Measurements from ENCODE around the gene MRM3.

The MRM3 gene

GRCh38 chr17:781805-782731, at the start of gene MRM3, which contains the start of gene GLOD4:
MRM3 (plus strand) TSS chr17:782353; CDS start chr17:782379, 26 bp downstream.
GLOD4 (minus strand) TSS chr17:782280; CDS start chr17:782255, 25 bp downstream.
- Histone ChIP-seq H3K9me3 (ENCODE audit: control insufficient read depth, low read depth, low read length) (no peaks in the 10 kb centered on the region), H3K27me3 (ENCODE audit: control insufficient read depth, insufficient read depth, low read length) (no peaks in the 10 kb centered on the region), H3K9ac (ENCODE audit: low read length) (peak within 1 kb of the TSS; percentile 94), H3K36me3 (ENCODE audit: control insufficient read depth, low read depth, low read length) (peaks cover 30% of the 10 kb centered on the region), H3K4me3 (ENCODE audit: low read length) (peak within 1 kb of the TSS; percentile 97), H3K27ac (ENCODE audit: low read length) (peak within 1 kb of the TSS; percentile 88), H3K4me1 (ENCODE audit: control insufficient read depth, low read depth, low read length) (no peaks in the 10 kb centered on the region)

- no peak overlapping the region for H3K27ac ChIP-seq (ENCODE audit: low read length)
Observed at GRCh38 chr17:732902-733720, 49.0 kb upstream of the MRM3 start.

GRCh38 chr17:733743-734142, 48.4 kb upstream of the MRM3 start:
- H3K27ac ChIP-seq (ENCODE audit: low read length) = no peak overlapping the region
- peak overlapping the region; percentile 77 for H3K9ac ChIP-seq (ENCODE audit: low read length)
- peaks cover 9% of the 10 kb centered on the region for H3K4me1 ChIP-seq (ENCODE audit: control insufficient read depth, low read depth, low read length)
- peak overlapping the region; percentile 90 for H3K4me3 ChIP-seq (ENCODE audit: low read length)
- H3K9me3 ChIP-seq (ENCODE audit: control insufficient read depth, low read depth, low read length) = no peaks in the 10 kb centered on the region
- H3K36me3 ChIP-seq (ENCODE audit: control insufficient read depth, low read depth, low read length) = peaks cover 14% of the 10 kb centered on the region
- peaks cover 18% of the 10 kb centered on the region for H3K27me3 ChIP-seq (ENCODE audit: control insufficient read depth, insufficient read depth, low read length)

More at GRCh38 chr17:732902-733720, 49.0 kb upstream of the MRM3 start:
- H3K9me3 ChIP-seq (ENCODE audit: control insufficient read depth, low read depth, low read length) = no peaks in the 10 kb centered on the region
- H3K4me3 ChIP-seq (ENCODE audit: low read length) = peak overlapping the region; percentile 90
- H3K4me1 ChIP-seq (ENCODE audit: control insufficient read depth, low read depth, low read length) = peaks cover 9% of the 10 kb centered on the region
- H3K27me3 ChIP-seq (ENCODE audit: control insufficient read depth, insufficient read depth, low read length) = peaks cover 18% of the 10 kb centered on the region
- peaks cover 10% of the 10 kb centered on the region for H3K36me3 ChIP-seq (ENCODE audit: control insufficient read depth, low read depth, low read length)
- H3K9ac ChIP-seq (ENCODE audit: low read length) = peak overlapping the region; percentile 77

- Histone ChIP-seq H3K27ac (ENCODE audit: low read length) (no peak overlapping the region), H3K9ac (ENCODE audit: low read length) (no peak overlapping the region), H3K27me3 (ENCODE audit: control insufficient read depth, insufficient read depth, low read length) (peaks cover 9% of the 10 kb centered on the region), H3K9me3 (ENCODE audit: control insufficient read depth, low read depth, low read length) (no peaks in the 10 kb centered on the region), H3K4me3 (ENCODE audit: low read length) (no peak overlapping the region), H3K36me3 (ENCODE audit: control insufficient read depth, low read depth, low read length) (peaks cover 38% of the 10 kb centered on the region), H3K4me1 (ENCODE audit: control insufficient read depth, low read depth, low read length) (peaks cover 9% of the 10 kb centered on the region)
Observed at GRCh38 chr17:737561-738113, 44.5 kb upstream of the MRM3 start.

GRCh38 chr17:740240-741017, 41.7 kb upstream of the MRM3 start:
- Histone ChIP-seq H3K9me3 (ENCODE audit: control insufficient read depth, low read depth, low read length) (no peaks in the 10 kb centered on the region), H3K27me3 (ENCODE audit: control insufficient read depth, insufficient read depth, low read length) (no peaks in the 10 kb centered on the region), H3K4me1 (ENCODE audit: control insufficient read depth, low read depth, low read length) (no peaks in the 10 kb centered on the region), H3K27ac (ENCODE audit: low read length) (no peak overlapping the region), H3K9ac (ENCODE audit: low read length) (no peak overlapping the region), H3K4me3 (ENCODE audit: low read length) (no peak overlapping the region), H3K36me3 (ENCODE audit: control insufficient read depth, low read depth, low read length) (peaks cover 51% of the 10 kb centered on the region)

GRCh38 chr17:742147-742793, 39.9 kb upstream of the MRM3 start:
- Histone ChIP-seq H3K27me3 (ENCODE audit: control insufficient read depth, insufficient read depth, low read length) (no peaks in the 10 kb centered on the region), H3K36me3 (ENCODE audit: control insufficient read depth, low read depth, low read length) (peaks cover 68% of the 10 kb centered on the region), H3K4me3 (ENCODE audit: low read length) (no peak overlapping the region), H3K9me3 (ENCODE audit: control insufficient read depth, low read depth, low read length) (no peaks in the 10 kb centered on the region), H3K9ac (ENCODE audit: low read length) (no peak overlapping the region), H3K4me1 (ENCODE audit: control insufficient read depth, low read depth, low read length) (no peaks in the 10 kb centered on the region), H3K27ac (ENCODE audit: low read length) (no peak overlapping the region)

GRCh38 chr17:743139-743538, 39.0 kb upstream of the MRM3 start:
- no peak overlapping the region for H3K27ac ChIP-seq (ENCODE audit: low read length)
- H3K4me1 ChIP-seq (ENCODE audit: control insufficient read depth, low read depth, low read length) = no peaks in the 10 kb centered on the region
- no peaks in the 10 kb centered on the region for H3K27me3 ChIP-seq (ENCODE audit: control insufficient read depth, insufficient read depth, low read length)
- H3K36me3 ChIP-seq (ENCODE audit: control insufficient read depth, low read depth, low read length) = peaks cover 74% of the 10 kb centered on the region
- H3K9me3 ChIP-seq (ENCODE audit: control insufficient read depth, low read depth, low read length) = no peaks in the 10 kb centered on the region
- no peak overlapping the region for H3K4me3 ChIP-seq (ENCODE audit: low read length)
- no peak overlapping the region for H3K9ac ChIP-seq (ENCODE audit: low read length)

GRCh38 chr17:744937-745336, 37.2 kb upstream of the MRM3 start:
- H3K36me3 ChIP-seq (ENCODE audit: control insufficient read depth, low read depth, low read length) = peaks cover 71% of the 10 kb centered on the region
- H3K27ac ChIP-seq (ENCODE audit: low read length) = no peak overlapping the region
- no peaks in the 10 kb centered on the region for H3K4me1 ChIP-seq (ENCODE audit: control insufficient read depth, low read depth, low read length)
- H3K27me3 ChIP-seq (ENCODE audit: control insufficient read depth, insufficient read depth, low read length) = no peaks in the 10 kb centered on the region
- no peak overlapping the region for H3K9ac ChIP-seq (ENCODE audit: low read length)
- no peak overlapping the region for H3K4me3 ChIP-seq (ENCODE audit: low read length)
- H3K9me3 ChIP-seq (ENCODE audit: control insufficient read depth, low read depth, low read length) = no peaks in the 10 kb centered on the region

GRCh38 chr17:745406-745805, 36.7 kb upstream of the MRM3 start:
- Histone ChIP-seq H3K4me1 (ENCODE audit: control insufficient read depth, low read depth, low read length) (no peaks in the 10 kb centered on the region), H3K27me3 (ENCODE audit: control insufficient read depth, insufficient read depth, low read length) (no peaks in the 10 kb centered on the region), H3K4me3 (ENCODE audit: low read length) (no peak overlapping the region), H3K27ac (ENCODE audit: low read length) (no peak overlapping the region), H3K36me3 (ENCODE audit: control insufficient read depth, low read depth, low read length) (peaks cover 67% of the 10 kb centered on the region), H3K9ac (ENCODE audit: low read length) (no peak overlapping the region), H3K9me3 (ENCODE audit: control insufficient read depth, low read depth, low read length) (no peaks in the 10 kb centered on the region)

- Histone ChIP-seq H3K27me3 (ENCODE audit: control insufficient read depth, insufficient read depth, low read length) (no peaks in the 10 kb centered on the region), H3K4me3 (ENCODE audit: low read length) (no peak overlapping the region), H3K36me3 (ENCODE audit: control insufficient read depth, low read depth, low read length) (peaks cover 61% of the 10 kb centered on the region), H3K9me3 (ENCODE audit: control insufficient read depth, low read depth, low read length) (no peaks in the 10 kb centered on the region), H3K9ac (ENCODE audit: low read length) (no peak overlapping the region), H3K4me1 (ENCODE audit: control insufficient read depth, low read depth, low read length) (no peaks in the 10 kb centered on the region), H3K27ac (ENCODE audit: low read length) (no peak overlapping the region)
Observed at GRCh38 chr17:746181-746580, 36.0 kb upstream of the MRM3 start.
